ENCODE results near the gene CHMP2A.
"Not testable (repeated sequence)": the region's sequence is repeated elsewhere in the genome, so short reads cannot be mapped to it uniquely, and the experiment has no call there.

CHMP2A gene

DNA sequence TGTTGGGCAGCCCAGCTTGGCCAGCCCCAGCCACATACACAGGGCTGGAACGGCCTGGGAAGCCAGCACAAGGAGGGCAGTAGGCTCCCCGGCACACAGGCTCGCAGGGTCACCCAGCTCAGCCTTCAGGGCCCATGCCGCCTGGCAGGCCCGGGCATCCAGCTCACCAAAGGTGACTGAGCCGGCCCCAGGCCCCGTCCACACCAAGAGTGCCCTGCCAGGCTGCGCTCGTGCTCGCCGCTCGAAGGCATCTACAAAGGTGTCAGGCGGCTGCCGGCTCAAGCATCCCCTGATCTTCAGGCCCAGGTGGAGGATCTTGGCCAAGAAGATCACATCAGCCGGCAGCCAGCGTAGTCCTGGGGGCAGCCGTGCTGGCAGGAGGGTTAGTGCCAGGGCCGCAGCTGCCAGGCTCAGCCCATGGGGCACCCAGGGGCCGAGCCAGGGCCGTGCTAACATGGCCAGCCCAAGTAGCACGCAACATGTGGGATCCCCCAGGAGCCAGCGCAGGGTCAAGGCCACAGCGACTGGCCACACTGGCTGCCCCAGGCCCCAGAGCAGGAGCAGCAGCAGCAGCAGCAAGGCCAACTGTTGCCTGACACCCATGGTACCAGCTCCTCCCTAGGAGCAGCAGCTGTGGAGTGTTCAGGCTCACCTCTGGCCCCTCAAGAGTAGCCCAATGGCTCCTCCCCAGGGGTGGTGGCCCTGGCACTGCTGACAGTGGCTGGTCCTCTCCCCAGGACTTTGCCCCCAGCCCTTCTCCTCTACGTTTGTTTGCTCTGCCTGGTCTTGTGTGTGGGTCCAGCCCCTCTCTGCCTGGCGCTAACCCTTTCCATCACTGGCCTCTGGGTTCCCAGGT is 43.3 kb downstream of the CHMP2A start, which contains the start of gene SLC27A5:
SLC27A5 (minus strand) TSS at position 640 of the 856 bp plus-strand sequence; CDS start at position 603, 37 bp downstream.
- DNase-seq (ENCODE audit: low spot score): no peak
- ChIA-PET CTCF (no interaction called here), POLR2A (ENCODE audit: low non-redundant PET) (interaction anchor here (1.0 kb wide), 1 partner anchor 46 kb away, joined by 3 read pairs; no protein-coding TSS in a partner anchor)
- H3K27ac ChIP-seq: 0 out of 2 replicates have a peak within 1 kb of the TSS, but pooled peaks have one; percentile 77
- TF ChIP-seq, protein P1, sequence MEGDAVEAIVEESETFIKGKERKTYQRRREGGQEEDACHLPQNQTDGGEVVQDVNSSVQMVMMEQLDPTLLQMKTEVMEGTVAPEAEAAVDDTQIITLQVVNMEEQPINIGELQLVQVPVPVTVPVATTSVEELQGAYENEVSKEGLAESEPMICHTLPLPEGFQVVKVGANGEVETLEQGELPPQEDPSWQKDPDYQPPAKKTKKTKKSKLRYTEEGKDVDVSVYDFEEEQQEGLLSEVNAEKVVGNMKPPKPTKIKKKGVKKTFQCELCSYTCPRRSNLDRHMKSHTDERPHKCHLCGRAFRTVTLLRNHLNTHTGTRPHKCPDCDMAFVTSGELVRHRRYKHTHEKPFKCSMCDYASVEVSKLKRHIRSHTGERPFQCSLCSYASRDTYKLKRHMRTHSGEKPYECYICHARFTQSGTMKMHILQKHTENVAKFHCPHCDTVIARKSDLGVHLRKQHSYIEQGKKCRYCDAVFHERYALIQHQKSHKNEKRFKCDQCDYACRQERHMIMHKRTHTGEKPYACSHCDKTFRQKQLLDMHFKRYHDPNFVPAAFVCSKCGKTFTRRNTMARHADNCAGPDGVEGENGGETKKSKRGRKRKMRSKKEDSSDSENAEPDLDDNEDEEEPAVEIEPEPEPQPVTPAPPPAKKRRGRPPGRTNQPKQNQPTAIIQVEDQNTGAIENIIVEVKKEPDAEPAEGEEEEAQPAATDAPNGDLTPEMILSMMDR (conservative IDR thresholded peaks at IDR 0.05; ENCODE audit: low read depth): no peak

DNA sequence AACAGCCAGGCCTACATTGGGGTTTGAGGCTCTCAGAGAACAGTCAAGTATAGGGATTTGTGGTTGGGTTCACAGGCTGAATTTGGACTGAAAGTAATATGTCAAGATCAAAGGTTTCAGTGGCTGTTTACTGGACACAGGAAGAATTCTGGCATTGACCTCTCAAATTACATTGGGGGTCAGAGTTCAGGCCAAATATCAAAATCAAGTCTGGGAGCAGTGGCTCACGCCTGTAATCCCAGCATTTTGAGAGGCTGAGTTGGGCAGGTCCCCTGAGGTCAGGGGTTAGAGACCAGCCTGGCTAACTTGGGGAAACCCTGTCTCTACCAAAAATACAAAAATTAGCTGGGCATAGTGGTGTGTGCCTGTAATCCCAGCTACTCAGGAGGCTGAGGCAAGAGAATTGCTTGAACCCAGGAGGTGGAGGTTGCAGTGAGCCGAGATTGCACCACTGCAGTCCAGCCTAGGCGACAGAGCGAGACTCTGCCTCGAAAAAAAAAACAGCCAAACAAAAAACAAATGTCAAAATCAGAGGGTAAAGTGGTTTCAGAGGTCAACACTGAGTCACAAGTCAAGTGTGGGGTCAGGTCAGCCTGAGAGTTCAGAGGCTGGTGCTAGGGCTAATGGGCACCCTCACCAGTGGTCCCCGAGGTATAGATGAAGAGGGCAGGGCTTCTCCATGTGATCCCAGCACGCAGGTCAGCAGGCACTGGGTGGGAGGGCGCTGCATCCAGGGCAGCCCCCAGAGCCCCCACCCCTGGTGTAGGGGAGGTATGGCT is 44.6 kb downstream of the CHMP2A start:
- ChIA-PET CTCF (no interaction called here), POLR2A (ENCODE audit: low non-redundant PET) (no interaction called here)
- DNase-seq (ENCODE audit: low spot score): no peak
- no peak overlapping the region for H3K27ac ChIP-seq
- TF ChIP-seq, protein P1 (conservative IDR thresholded peaks at IDR 0.05; ENCODE audit: low read depth): no peak

DNA sequence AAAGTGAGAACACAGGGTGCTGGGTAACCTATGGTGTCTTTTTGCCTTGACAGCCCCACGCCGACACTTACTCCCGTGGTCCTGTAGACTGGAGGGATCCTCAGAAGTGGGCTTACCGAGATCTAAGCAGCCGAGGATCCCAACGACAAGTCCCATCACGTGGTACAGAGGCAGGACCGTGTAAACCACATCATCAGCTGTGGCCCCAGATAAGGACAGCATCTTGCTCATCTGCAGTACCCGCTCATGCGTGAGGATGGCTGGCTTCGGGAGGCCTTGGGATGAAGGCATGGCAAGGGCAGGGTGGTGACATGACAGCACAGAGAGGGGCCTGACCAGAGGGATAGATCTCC is 45.2 kb downstream of the CHMP2A start:
- H3K27ac ChIP-seq: no peak overlapping the region
- ChIA-PET POLR2A (ENCODE audit: low non-redundant PET) (no interaction called here), CTCF (interaction anchor here (0.6 kb wide), 1 partner anchor 9 kb away, joined by 4 read pairs; no protein-coding TSS in a partner anchor)
- DNase-seq (ENCODE audit: low spot score): no peak
- TF ChIP-seq, protein P1 (conservative IDR thresholded peaks at IDR 0.05; ENCODE audit: low read depth): no peak

DNA sequence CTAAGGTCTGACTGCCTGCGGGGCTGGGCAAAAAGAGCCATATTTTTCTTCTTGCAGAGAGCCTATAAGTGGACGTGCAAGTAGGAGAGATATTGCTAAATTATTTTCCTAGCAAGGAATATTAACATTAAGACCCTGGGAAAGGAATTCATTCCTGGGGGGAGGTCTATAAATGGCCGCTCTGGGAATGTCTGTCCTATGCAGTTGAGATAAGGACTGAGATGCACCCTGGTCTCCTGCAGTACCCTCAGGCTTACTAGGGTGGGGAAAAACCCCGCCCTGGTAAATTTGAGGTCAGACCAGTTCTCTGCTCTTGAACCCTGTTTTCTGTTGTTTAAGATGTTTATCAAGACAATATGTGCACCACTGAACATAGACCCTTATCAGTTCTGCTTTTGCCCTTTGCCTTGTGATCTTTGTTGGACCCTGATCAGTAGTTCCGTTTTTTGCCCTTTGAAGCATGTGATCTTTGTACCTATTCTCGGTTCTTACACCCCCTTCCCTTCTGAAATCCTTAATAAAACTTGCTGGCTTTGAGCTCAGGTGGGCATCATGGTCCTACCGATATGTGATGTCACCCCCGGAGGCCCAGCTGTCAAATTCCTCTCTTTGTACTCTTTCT is 47.2 kb downstream of the CHMP2A start:
- CTCF ChIA-PET; H3K27ac ChIP-seq; DNase-seq (ENCODE audit: low spot score); POLR2A ChIA-PET (ENCODE audit: low non-redundant PET): not testable (repeated sequence)

Data from RWPE1 (cell line).